Coronary artery (tissue), 2 donors: ENCODE results near the gene RGL4.

Source experiments
- DNase-seq: peaks from one replicate; pipeline ENCODE4 v3.0.0-alpha.2; 2017; ENCODE audit warnings: low spot score
- H3K27ac ChIP-seq, 2 donors: fragments of 200-600 bp; sonication (generic); one replicate each; pipeline ENCODE4 v1.5.1; 2016 to 2019
- H3K4me3 ChIP-seq: fragments of 200-600 bp; sonication (generic); 2 replicates; pipeline ENCODE4 v1.5.1; 2016; ENCODE audit warnings: mild to moderate bottlenecking, moderate library complexity
- TF ChIP-seq, protein P1 (sequence below): fragments of 200-600 bp; sonication (generic); IDR thresholded peaks from one replicate; pipeline ENCODE4 v1.5.1; 2019; ENCODE audit warnings: antibody characterized with exemption

Gene RGL4

DNA sequence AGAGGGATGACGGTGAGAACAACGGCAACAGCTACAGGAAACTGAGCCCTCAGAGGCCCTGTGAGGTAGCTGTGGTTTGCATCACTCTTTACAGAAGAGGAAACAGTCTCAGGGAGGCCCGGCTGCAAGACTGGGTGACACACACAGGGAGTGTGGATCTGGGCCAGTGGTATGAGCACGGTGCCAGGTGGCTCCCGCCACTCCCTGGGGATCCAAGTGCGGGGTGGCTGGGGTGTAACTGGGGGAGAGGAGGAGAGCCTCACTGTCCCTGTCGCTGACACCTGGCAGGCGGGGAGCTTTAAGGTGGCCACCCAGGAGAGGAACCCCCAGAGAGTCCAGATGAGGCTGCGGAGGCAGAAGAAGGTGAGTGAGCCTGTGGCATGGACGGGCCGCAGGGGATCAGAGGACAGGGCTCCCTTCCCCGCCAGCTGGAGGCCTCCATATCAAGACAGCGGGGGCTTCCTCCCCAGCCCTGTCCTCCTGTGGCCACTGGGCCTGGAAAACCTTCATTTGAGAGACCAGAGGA lies 5.6 kb downstream of the RGL4 start:
- TF ChIP-seq, protein P1, sequence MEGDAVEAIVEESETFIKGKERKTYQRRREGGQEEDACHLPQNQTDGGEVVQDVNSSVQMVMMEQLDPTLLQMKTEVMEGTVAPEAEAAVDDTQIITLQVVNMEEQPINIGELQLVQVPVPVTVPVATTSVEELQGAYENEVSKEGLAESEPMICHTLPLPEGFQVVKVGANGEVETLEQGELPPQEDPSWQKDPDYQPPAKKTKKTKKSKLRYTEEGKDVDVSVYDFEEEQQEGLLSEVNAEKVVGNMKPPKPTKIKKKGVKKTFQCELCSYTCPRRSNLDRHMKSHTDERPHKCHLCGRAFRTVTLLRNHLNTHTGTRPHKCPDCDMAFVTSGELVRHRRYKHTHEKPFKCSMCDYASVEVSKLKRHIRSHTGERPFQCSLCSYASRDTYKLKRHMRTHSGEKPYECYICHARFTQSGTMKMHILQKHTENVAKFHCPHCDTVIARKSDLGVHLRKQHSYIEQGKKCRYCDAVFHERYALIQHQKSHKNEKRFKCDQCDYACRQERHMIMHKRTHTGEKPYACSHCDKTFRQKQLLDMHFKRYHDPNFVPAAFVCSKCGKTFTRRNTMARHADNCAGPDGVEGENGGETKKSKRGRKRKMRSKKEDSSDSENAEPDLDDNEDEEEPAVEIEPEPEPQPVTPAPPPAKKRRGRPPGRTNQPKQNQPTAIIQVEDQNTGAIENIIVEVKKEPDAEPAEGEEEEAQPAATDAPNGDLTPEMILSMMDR, result no peak
- Histone ChIP-seq H3K4me3 (no peak overlapping the region), H3K27ac (peak overlapping the region in 1 of 2 donors; percentile 22)
- no peak for DNase-seq

DNA sequence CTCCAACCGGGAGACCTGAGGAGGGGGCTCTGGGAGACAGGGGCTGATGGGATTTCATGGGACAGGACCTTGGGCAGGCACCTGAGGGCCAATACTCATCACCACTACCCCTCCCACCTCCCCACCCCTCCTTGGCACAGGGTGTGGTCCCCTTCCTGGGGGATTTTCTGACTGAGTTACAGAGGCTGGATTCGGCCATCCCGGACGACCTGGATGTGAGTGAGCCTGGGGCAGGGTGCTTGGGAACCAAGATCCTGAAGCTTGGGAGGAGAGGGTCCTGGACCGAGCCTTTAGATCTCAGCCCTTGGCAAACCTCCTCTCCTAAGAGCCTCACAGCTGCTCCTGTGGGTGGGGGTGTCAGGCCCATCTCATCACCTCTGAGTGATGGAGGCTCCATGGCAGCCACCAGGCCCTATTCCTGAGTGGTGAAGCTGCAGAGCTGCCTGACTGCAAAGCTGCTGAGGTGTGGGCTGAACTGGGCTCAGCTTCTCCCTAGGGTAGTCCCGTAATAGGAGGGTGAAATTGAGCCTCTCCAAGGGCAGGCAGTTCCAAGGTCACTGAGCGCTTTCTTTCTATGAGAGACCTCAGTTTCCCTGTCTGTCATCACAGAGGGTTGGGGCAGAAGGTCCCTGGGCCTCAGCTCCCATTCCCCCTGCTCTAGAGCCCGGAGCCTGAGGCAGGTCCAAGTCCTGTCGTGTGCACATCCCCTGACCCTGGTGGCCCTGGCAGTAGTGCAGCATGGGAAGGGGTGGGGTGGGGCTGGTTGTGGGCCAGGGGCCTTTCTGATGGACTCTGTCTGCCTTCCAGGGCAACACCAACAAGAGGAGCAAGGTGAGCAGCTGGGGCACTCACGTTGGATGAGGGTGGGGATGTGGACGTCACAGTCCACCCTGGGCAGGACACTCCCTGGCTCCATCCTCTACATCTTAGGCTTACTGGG lies 6.5 kb downstream of the RGL4 start:
- Histone ChIP-seq H3K4me3 (no peak overlapping the region), H3K27ac (no peak overlapping the region)
- no peak for DNase-seq
- TF ChIP-seq, protein P1, result no peak

- DNase-seq, result no peak
- TF ChIP-seq, protein P1, result no peak
- H3K4me3 ChIP-seq, result no peak overlapping the region
- H3K27ac ChIP-seq, result no peak overlapping the region
Measured at GRCh38 chr22:23698094-23698493, 7.3 kb downstream of the RGL4 start.

- H3K4me3 ChIP-seq, result no peak overlapping the region
- TF ChIP-seq, protein P1, result no peak
Measured at GRCh38 chr22:23698673-23699235, 7.9 kb downstream of the RGL4 start.

DNA sequence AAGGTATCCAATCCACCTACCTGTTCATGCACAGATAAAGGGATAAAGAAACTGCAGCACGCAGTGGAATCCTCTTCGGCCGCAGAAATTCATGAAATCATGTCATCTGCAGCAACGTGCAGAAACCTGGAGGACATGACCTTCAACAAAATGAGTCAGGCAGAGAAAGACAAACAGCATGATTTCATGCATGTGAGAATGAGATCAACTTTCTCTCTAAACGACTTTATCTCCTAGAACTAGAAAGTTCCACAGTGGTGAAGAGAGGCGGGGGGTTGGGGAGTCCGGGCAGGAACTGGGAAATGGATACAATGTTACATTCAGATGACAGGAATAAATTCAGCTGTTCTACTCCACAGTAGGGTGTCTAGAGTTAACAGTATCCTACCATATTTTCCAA lies 9.9 kb downstream of the RGL4 start:
- DNase-seq, result no peak
- TF ChIP-seq, protein P1, result no peak
- Histone ChIP-seq H3K27ac (no peak overlapping the region), H3K4me3 (no peak overlapping the region)

More at GRCh38 chr22:23698673-23699235, 7.9 kb downstream of the RGL4 start:
- no peak overlapping the region for H3K27ac ChIP-seq
- no peak for DNase-seq

DNA sequence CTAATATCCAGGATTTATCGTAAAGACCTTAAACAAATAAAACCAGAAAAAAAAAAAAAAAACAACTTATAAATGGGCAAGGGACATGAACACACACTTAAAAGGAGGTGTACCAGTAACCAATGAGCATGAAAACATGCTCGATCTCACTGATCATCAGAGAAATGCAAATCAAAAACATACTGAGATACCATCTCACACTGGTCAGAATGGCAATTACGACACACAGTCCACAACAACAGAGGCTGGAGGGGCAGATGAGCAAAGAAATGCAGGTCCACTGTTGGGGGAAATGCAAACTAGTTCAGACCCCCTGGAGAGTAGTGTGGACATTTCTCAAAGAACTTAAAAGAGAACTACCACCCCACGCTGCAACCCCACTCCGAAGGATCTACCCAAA lies 13.2 kb downstream of the RGL4 start:
- Histone ChIP-seq H3K27ac (no peak overlapping the region), H3K4me3 (no peak overlapping the region)
- no peak for DNase-seq
- TF ChIP-seq, protein P1, result no peak
